PC-9 (cell line): ENCODE results near the gene CUL1. TPM values are rescaled to one million over a fixed set of nuclear protein-coding genes. Genes with fewer than 3 reads are reported as not detected.

Experiments
- BruUV-seq: library from RNA; stranded (reverse); fragments of 400-500 nt; replicated peaks from 2 replicates; lab custom pipeline; 2021; lab: Mats Ljungman, UMichigan
- CTCF ChIA-PET: fragments of 300-600 bp; sonication (Branson Sonifier 250); formaldehyde crosslinking; loops from one replicate; lab custom pipeline; 2022; ENCODE audit warnings: antibody characterized with exemption; lab: Charles Lee
- POLR2A ChIA-PET: fragments of 300-600 bp; sonication (Branson Sonifier 250); formaldehyde crosslinking; loops from one replicate; lab custom pipeline; 2022; ENCODE audit warnings: antibody characterized with exemption; ENCODE audit not compliant: unreplicated experiment; lab: Charles Lee
- DNase-seq, 2 experiments: peaks; one replicate each; pipeline versions ENCODE4 v3.0.0 to v3.0.0-alpha.2; 2015 to 2022; ENCODE audit warnings: mixed read lengths in 1 of 2
- H2AFZ ChIP-seq: fragments of 200-600 bp; sonication (generic); 2 replicates; pipeline ENCODE4 v1.8.1; 2017; ENCODE audit warnings: antibody characterized with exemption
- H3F3A ChIP-seq: fragments of 200-600 bp; sonication (generic); 2 replicates; pipeline ENCODE4 v1.8.1; 2017; ENCODE audit warnings: antibody characterized with exemption, mild to moderate bottlenecking, low read depth; ENCODE audit not compliant: insufficient read depth
- H3K27ac ChIP-seq: fragments of 200-600 bp; sonication (generic); 2 replicates; pipeline ENCODE4 v1.6.1; 2016; ENCODE audit warnings: mixed run types
- H3K27me3 ChIP-seq: fragments of 200-600 bp; sonication (generic); 2 replicates; pipeline ENCODE4 v1.6.1; 2016; ENCODE audit warnings: low read depth, mixed run types; ENCODE audit not compliant: insufficient read depth
- H3K36me3 ChIP-seq: fragments of 200-600 bp; sonication (generic); 2 replicates; pipeline ENCODE4 v1.6.1; 2016; ENCODE audit warnings: low read depth, mixed run types
- H3K4me1 ChIP-seq: fragments of 200-600 bp; sonication (generic); replicated peaks from 2 replicates; pipeline ENCODE4 v1.6.1; 2016; ENCODE audit warnings: mixed run types; ENCODE audit not compliant: insufficient read depth
- H3K4me2 ChIP-seq: fragments of 200-600 bp; sonication (generic); 2 replicates; pipeline ENCODE4 v1.6.1; 2017; ENCODE audit warnings: mixed run types
- H3K4me3 ChIP-seq: fragments of 200-600 bp; sonication (generic); 2 replicates; pipeline ENCODE4 v1.6.1; 2016; ENCODE audit warnings: mixed run types
- H3K79me2 ChIP-seq: fragments of 200-600 bp; sonication (generic); 2 replicates; pipeline ENCODE4 v1.6.1; 2017; ENCODE audit warnings: low read depth, mixed run types
- H3K9me2 ChIP-seq: fragments of 200-600 bp; sonication (generic); 2 replicates; pipeline ENCODE4 v1.8.1; 2017; ENCODE audit warnings: mild to moderate bottlenecking; ENCODE audit not compliant: insufficient read depth
- H3K9me3 ChIP-seq: fragments of 200-600 bp; sonication (generic); 2 replicates; pipeline ENCODE4 v1.8.1; 2016; ENCODE audit warnings: low read depth; ENCODE audit not compliant: insufficient read depth
- H4K20me1 ChIP-seq: fragments of 200-600 bp; sonication (generic); 2 replicates; pipeline ENCODE4 v1.8.1; 2017; ENCODE audit not compliant: insufficient read depth
- CTCF ChIP-seq: fragments of 200-600 bp; sonication (generic); conservative IDR thresholded peaks from 2 replicates; pipeline ENCODE4 v1.6.1; 2017; ENCODE audit warnings: mixed run types, antibody characterized with exemption, mild to moderate bottlenecking, moderate library complexity
- EZH2 ChIP-seq: fragments of 200-600 bp; sonication (generic); IDR thresholded peaks from 2 replicates; pipeline ENCODE4 v1.8.0; 2017; ENCODE audit warnings: antibody characterized with exemption, low read depth
- intact Hi-C: fragments of 100-400 bp; cut with micrococcal nuclease; formaldehyde crosslinking; loops from one replicate; pipeline ENCODE4 v1.10.0; 2022; ENCODE audit not compliant: unreplicated experiment
- total RNA-seq: library from RNA; stranded (reverse); gene quantifications from 2 replicates; pipeline ENCODE4 v1.2.3, GENCODE V29; 2021

The CUL1 gene
- total RNA-seq, 1 experiment from 2014 or later, result 78.3 TPM

- Histone ChIP-seq H3K4me3 (no peak overlapping the region), H3K27me3 (no peaks in the 10 kb centered on the region), H3K36me3 (no peaks in the 10 kb centered on the region), H3F3A (no peaks in the 10 kb centered on the region), H3K27ac (no peak overlapping the region), H3K9me3 (no peaks in the 10 kb centered on the region), H3K9me2 (no peaks in the 10 kb centered on the region), H3K79me2 (no peaks in the 10 kb centered on the region), H3K4me1 (no peaks in the 10 kb centered on the region), H3K4me2 (no peak overlapping the region), H2AFZ (no peak overlapping the region), H4K20me1 (no peaks in the 10 kb centered on the region)
- intact Hi-C loops, result no loop called here
- CTCF ChIA-PET, result no interaction called here
- no peak for DNase-seq
- POLR2A ChIA-PET, result no interaction called here
- no TSS peak for BruUV-seq
- TF ChIP-seq CTCF (no peak), EZH2 (no peak)
Measured at GRCh38 chr7:148684289-148684830, 14.3 kb upstream of the CUL1 start.

- Histone ChIP-seq H3K9me2 (no peaks in the 10 kb centered on the region), H3K4me2 (no peak overlapping the region), H4K20me1 (no peaks in the 10 kb centered on the region), H3K79me2 (no peaks in the 10 kb centered on the region), H2AFZ (no peak overlapping the region), H3F3A (no peaks in the 10 kb centered on the region), H3K4me1 (no peaks in the 10 kb centered on the region), H3K9me3 (no peaks in the 10 kb centered on the region), H3K27me3 (no peaks in the 10 kb centered on the region), H3K36me3 (no peaks in the 10 kb centered on the region), H3K4me3 (no peak overlapping the region), H3K27ac (no peak overlapping the region)
- intact Hi-C loops, result no loop called here
- DNase-seq, result no peak
- POLR2A ChIA-PET, result interaction anchor here (0.8 kb wide), 1 partner anchor 51 kb away, joined by 3 read pairs; no protein-coding TSS in a partner anchor
- CTCF ChIA-PET, result no interaction called here
- BruUV-seq, result no TSS peak
- no peak for TF ChIP-seq EZH2
- no peak for TF ChIP-seq CTCF
Measured at GRCh38 chr7:148686312-148686937, 12.3 kb upstream of the CUL1 start.

GRCh38 chr7:148687555-148687954 lies 11.1 kb upstream of the CUL1 start:
- intact Hi-C loops, result no loop called here
- Histone ChIP-seq H3K27ac (no peak overlapping the region), H3K27me3 (no peaks in the 10 kb centered on the region), H3K4me1 (no peaks in the 10 kb centered on the region), H4K20me1 (no peaks in the 10 kb centered on the region), H3K9me3 (no peaks in the 10 kb centered on the region), H3K9me2 (no peaks in the 10 kb centered on the region), H2AFZ (no peak overlapping the region), H3K4me3 (no peak overlapping the region), H3K4me2 (no peak overlapping the region), H3K79me2 (no peaks in the 10 kb centered on the region), H3F3A (no peaks in the 10 kb centered on the region), H3K36me3 (no peaks in the 10 kb centered on the region)
- DNase-seq, result no peak
- no TSS peak for BruUV-seq
- CTCF ChIA-PET, result interaction anchor here (0.6 to 0.7 kb wide), 2 partner anchors 155 to 320 kb away, joined by 3 to 4 read pairs; no protein-coding TSS in a partner anchor
- TF ChIP-seq EZH2, result no peak
- POLR2A ChIA-PET, result no interaction called here

DNA sequence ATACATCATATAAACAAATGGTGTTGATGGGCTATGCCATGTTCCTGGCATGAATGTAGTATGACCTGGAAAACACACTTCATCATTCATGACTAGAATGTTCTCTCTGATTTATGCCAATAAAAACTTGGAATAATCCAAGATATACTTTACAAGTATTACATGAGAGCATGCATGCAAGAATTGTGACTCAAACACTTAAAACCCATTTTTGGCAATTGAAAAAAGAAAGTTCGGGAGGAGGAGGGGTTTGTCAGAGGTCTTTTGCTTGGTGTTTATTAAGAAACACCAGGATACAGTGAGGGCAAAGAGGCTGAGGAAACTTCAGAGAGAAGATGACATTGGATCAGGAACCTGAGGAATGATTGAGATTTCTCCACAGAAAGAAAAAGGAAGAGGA lies 10.2 kb upstream of the CUL1 start:
- Histone ChIP-seq H3K79me2 (no peaks in the 10 kb centered on the region), H3K4me3 (no peak overlapping the region), H3F3A (no peaks in the 10 kb centered on the region), H3K9me3 (no peaks in the 10 kb centered on the region), H3K27ac (no peak overlapping the region), H3K27me3 (no peaks in the 10 kb centered on the region), H4K20me1 (no peaks in the 10 kb centered on the region), H3K4me2 (no peak overlapping the region), H3K4me1 (no peaks in the 10 kb centered on the region), H2AFZ (no peak overlapping the region), H3K9me2 (no peaks in the 10 kb centered on the region), H3K36me3 (no peaks in the 10 kb centered on the region)
- no peak for DNase-seq
- POLR2A ChIA-PET, result no interaction called here
- no peak for TF ChIP-seq CTCF
- no peak for TF ChIP-seq EZH2
- intact Hi-C loops, result no loop called here
- BruUV-seq, result no TSS peak
- CTCF ChIA-PET, result no interaction called here
